Astrocyte (in vitro differentiated cells and primary cell): Measurements from ENCODE around the gene EML3. TPM values are rescaled to one million over a fixed set of nuclear protein-coding genes. Genes with fewer than 3 reads are reported as not detected.
A peak's percentile ranks its signal among the peaks of the same experiment; 100 is the strongest.

Experiments
- DNase-seq: peaks from one replicate; pipeline ENCODE4 v3.0.0-alpha.2; 2010; ENCODE audit warnings: low read depth
- FAIRE-seq: peaks from 2 replicates; lab custom pipeline; 2011; peaks lifted over from hg19 to GRCh38; lab: Jason Lieb, UNC
- H2AFZ ChIP-seq: 2 replicates; pipeline ENCODE4 v1.6.0; 2012; ENCODE audit warnings: low read depth, low read length, inconsistent platforms
- H3K27ac ChIP-seq: 2 replicates; pipeline ENCODE4 v1.5.1; 2011; ENCODE audit warnings: low read depth, low read length, inconsistent platforms
- H3K27me3 ChIP-seq: 2 replicates; pipeline ENCODE4 v1.6.0; 2011; ENCODE audit warnings: low read length, inconsistent platforms; ENCODE audit not compliant: insufficient read depth
- H3K36me3 ChIP-seq: 2 replicates; pipeline ENCODE4 v1.5.1; 2011; ENCODE audit warnings: low read length, inconsistent platforms; ENCODE audit not compliant: insufficient read depth
- H3K4me1 ChIP-seq: 2 replicates; pipeline ENCODE4 v1.5.1; 2011; ENCODE audit warnings: low read length, inconsistent platforms; ENCODE audit not compliant: insufficient read depth
- H3K4me2 ChIP-seq: 2 replicates; pipeline ENCODE4 v1.6.0; 2012; ENCODE audit warnings: low read length, inconsistent platforms
- H3K4me3 ChIP-seq: 2 replicates; pipeline ENCODE4 v1.5.1; 2011; ENCODE audit warnings: low read depth, mild to moderate bottlenecking, low read length, inconsistent platforms; ENCODE audit not compliant: insufficient read depth
- H3K79me2 ChIP-seq: 2 replicates; pipeline ENCODE4 v1.6.0; 2012; ENCODE audit warnings: mild to moderate bottlenecking, low read length, inconsistent platforms; ENCODE audit not compliant: insufficient read depth
- H3K9ac ChIP-seq: 2 replicates; pipeline ENCODE4 v1.6.0; 2012; ENCODE audit warnings: mild to moderate bottlenecking, low read length, inconsistent platforms
- H3K9me3 ChIP-seq: 2 replicates; pipeline ENCODE4 v1.5.1; 2012; ENCODE audit warnings: low read depth, mild to moderate bottlenecking, low read length, inconsistent platforms; ENCODE audit not compliant: insufficient read depth
- H4K20me1 ChIP-seq: 2 replicates; pipeline ENCODE4 v1.6.0; 2012; ENCODE audit warnings: low read length, inconsistent platforms; ENCODE audit not compliant: insufficient read depth
- H3K27ac Mint-ChIP-seq: one replicate; pipeline ENCODE4 v1.8.0; 2021; ENCODE audit warnings: mild to moderate bottlenecking, mixed read lengths; ENCODE audit not compliant: unreplicated experiment
- H3K27me3 Mint-ChIP-seq: one replicate; pipeline ENCODE4 v1.8.0; 2021; ENCODE audit warnings: low read depth, mixed read lengths; ENCODE audit not compliant: unreplicated experiment
- H3K36me3 Mint-ChIP-seq: one replicate; pipeline ENCODE4 v1.8.0; 2021; ENCODE audit warnings: low read depth, mixed read lengths; ENCODE audit not compliant: unreplicated experiment
- H3K4me1 Mint-ChIP-seq: one replicate; pipeline ENCODE4 v1.8.0; 2021; ENCODE audit warnings: low read depth, mixed read lengths; ENCODE audit not compliant: unreplicated experiment
- H3K4me3 Mint-ChIP-seq: one replicate; pipeline ENCODE4 v1.8.0; 2021; ENCODE audit warnings: mild to moderate bottlenecking, moderate library complexity, mixed read lengths; ENCODE audit not compliant: unreplicated experiment
- H3K9me3 Mint-ChIP-seq: one replicate; pipeline ENCODE4 v1.8.0; 2021; ENCODE audit warnings: mild to moderate bottlenecking, mixed read lengths; ENCODE audit not compliant: unreplicated experiment
- CTCF ChIP-seq: IDR thresholded peaks from 2 replicates; pipeline ENCODE4 v1.5.1; 2011; ENCODE audit warnings: low read depth, mild to moderate bottlenecking, inconsistent platforms, low read length, moderate library complexity; ENCODE audit not compliant: insufficient read depth
- EZH2 ChIP-seq: IDR thresholded peaks from 2 replicates; pipeline ENCODE4 v1.6.1; 2012; ENCODE audit warnings: mild to moderate bottlenecking, low read length, inconsistent platforms; ENCODE audit not compliant: insufficient read depth
- total RNA-seq: library from RNA; stranded (reverse); gene quantifications from 2 replicates; pipeline ENCODE4 v1.2.1, GENCODE V29; 2021

EML3 gene
- total RNA-seq, 1 donor from 2014 or later: 25.5 TPM

GRCh38 chr11:62649486-62649885 lies 36.9 kb upstream of the EML3 start:
- Mint-ChIP-seq H3K36me3 (no peaks in the 10 kb centered on the region), H3K4me1 (peaks cover 7% of the 10 kb centered on the region), H3K27ac (no peak overlapping the region), H3K27me3 (no peaks in the 10 kb centered on the region), H3K4me3 (peak overlapping the region; percentile 64), H3K9me3 (no peaks in the 10 kb centered on the region)
- TF ChIP-seq CTCF (no peak), EZH2 (no peak)
- DNase-seq (no peak), FAIRE-seq (no peak)
- Histone ChIP-seq H3K27ac (no peak overlapping the region), H3K4me3 (no peak overlapping the region), H2AFZ (no peak overlapping the region), H3K9me3 (no peaks in the 10 kb centered on the region), H3K9ac (no peak overlapping the region), H4K20me1 (peaks cover 13% of the 10 kb centered on the region), H3K27me3 (no peaks in the 10 kb centered on the region), H3K79me2 (peaks cover 66% of the 10 kb centered on the region), H3K4me1 (peaks cover 10% of the 10 kb centered on the region), H3K36me3 (peaks cover 12% of the 10 kb centered on the region), H3K4me2 (no peak overlapping the region)

- Mint-ChIP-seq H3K27ac (no peak overlapping the region), H3K4me1 (peaks cover 7% of the 10 kb centered on the region)
- peaks cover 71% of the 10 kb centered on the region for H3K79me2 ChIP-seq
Observed at GRCh38 chr11:62648967-62649364, 36.4 kb upstream of the EML3 start.

More at GRCh38 chr11:62648967-62649364, 36.4 kb upstream of the EML3 start:
- TF ChIP-seq CTCF (no peak), EZH2 (no peak)
- H3K36me3 ChIP-seq: peaks cover 15% of the 10 kb centered on the region
- DNase-seq (no peak), FAIRE-seq (no peak)
- H3K27me3 Mint-ChIP-seq: no peaks in the 10 kb centered on the region
- no peaks in the 10 kb centered on the region for H3K9me3 Mint-ChIP-seq
- no peak overlapping the region for H3K27ac ChIP-seq
- peaks cover 10% of the 10 kb centered on the region for H3K4me1 ChIP-seq
- H2AFZ ChIP-seq: no peak overlapping the region
- H3K4me3 ChIP-seq: no peak overlapping the region
- H3K27me3 ChIP-seq: no peaks in the 10 kb centered on the region
- H4K20me1 ChIP-seq: peaks cover 18% of the 10 kb centered on the region
- H3K4me2 ChIP-seq: no peak overlapping the region
- H3K9me3 ChIP-seq: no peaks in the 10 kb centered on the region
- no peaks in the 10 kb centered on the region for H3K36me3 Mint-ChIP-seq
- no peak overlapping the region for H3K9ac ChIP-seq
- no peak overlapping the region for H3K4me3 Mint-ChIP-seq
